OCI-M2 (cell line): ENCODE data around the gene KCNQ1.

Experiments used
- DNase-seq: peaks from one replicate; lab custom pipeline; 2025; ENCODE audit not compliant: unreplicated experiment; lab: John Stamatoyannopoulos, UW

The KCNQ1 gene

DNA sequence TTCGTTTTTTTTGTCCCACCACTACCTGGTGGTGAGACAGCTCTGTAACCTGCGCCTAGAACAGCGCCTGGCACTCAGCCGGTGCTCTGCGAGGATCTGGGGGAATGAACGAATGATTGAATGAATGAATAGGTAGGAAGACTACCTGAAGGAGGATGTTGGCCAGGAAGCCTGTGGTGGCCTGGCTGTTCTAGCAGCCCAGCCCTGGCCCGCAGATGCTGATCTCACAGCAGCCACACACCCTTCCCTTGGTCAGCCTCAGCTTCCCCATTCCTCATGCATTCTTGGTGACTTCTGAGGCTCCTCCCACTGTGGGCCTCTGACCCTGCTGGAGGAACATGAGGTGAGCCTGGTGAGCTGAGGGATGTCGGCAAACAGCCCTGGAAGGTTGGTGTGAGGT is 4.2 kb upstream of the KCNQ1 start:
- DNase-seq = no peak

GRCh38 chr11:2441171-2441570 is 3.6 kb upstream of the KCNQ1 start:
- DNase-seq = no peak

DNA sequence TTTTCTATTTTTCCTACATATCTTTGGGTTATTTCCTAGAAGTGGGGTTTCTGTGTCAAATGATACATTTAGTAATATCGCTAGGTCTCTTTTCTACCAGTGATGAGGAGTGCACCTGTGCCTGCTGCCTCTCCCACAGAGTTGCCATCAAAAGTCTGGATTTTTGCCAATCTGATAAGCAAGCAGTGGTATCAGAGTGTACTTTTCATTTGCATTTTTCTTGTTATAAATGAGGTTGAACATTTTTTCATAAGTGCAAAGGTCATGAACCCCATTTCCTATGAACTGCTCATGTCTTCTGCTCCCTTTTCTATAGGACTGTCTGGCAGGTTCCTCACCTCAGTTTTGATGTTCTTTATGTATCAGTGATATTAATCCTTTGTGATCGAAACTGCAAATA is 2.2 kb upstream of the KCNQ1 start:
- no peak for DNase-seq

DNA sequence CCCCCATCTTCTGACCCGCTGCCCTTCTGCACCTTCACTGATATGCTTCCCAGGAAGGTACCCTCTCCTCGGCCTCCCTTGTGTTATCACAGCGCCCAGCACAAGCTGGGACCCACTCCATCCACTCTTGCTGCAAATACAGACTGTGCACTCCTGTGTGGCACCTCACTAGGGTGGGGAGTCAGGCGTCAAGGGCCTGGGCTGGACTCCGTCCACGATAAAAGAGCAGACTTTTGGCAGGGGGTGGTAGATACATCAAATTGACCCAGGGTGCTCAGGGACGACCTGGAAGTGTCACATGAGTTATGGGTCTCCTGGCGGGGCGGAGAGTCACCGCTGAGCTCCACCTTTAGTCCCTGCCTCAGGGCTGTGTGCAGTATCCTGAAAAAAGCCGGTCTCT is 1.4 kb upstream of the KCNQ1 start:
- DNase-seq = no peak

- no peak for DNase-seq
These were observed 657 bp upstream of the KCNQ1 start, which contains the start of gene TRPM5 for GRCh38 chr11:2443881-2444820. Gene TRPM5 (minus strand): TSS chr11:2444514. CDS start chr11:2423036, 21,478 bp downstream.

DNA sequence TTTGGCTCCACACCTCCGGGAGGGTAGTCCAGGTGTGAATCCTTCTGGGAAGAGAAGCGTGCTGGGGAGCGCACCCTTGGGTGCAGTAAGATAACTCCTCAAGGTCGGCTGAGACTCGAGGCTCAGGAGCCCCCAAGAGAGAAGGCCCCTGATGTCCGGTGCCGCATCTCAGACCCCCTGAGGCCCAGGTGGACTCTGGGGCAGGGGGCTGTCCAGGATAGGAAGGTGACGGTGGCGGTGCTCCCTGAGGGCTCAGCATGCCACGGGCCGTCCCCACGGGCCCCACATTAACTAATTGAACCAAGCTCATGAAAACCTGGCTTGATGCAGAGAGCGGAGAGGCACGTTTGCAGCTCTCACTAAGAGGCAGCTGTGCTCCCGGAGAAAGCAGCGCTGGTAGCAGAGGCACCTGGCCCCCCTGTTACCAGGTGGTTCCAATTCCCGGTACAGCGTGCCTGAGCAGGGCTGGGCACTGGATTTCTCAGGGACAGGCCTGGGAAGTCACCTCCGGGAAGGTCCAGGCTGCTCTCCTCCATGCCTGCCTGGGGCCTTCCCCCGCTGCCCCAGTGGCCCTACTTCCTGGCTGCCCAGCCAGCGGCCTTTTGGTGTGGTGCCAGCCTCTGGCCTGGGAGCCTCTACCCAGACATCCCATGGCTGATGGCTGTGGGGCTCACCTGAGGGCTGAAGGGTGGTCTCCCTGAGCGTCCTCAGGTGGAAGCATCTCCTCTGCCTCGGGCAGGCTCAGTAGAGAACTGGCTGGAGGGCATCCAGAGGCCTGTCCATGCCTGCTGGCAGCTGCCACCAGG is 1.1 kb downstream of the KCNQ1 start:
- no peak for DNase-seq

DNA sequence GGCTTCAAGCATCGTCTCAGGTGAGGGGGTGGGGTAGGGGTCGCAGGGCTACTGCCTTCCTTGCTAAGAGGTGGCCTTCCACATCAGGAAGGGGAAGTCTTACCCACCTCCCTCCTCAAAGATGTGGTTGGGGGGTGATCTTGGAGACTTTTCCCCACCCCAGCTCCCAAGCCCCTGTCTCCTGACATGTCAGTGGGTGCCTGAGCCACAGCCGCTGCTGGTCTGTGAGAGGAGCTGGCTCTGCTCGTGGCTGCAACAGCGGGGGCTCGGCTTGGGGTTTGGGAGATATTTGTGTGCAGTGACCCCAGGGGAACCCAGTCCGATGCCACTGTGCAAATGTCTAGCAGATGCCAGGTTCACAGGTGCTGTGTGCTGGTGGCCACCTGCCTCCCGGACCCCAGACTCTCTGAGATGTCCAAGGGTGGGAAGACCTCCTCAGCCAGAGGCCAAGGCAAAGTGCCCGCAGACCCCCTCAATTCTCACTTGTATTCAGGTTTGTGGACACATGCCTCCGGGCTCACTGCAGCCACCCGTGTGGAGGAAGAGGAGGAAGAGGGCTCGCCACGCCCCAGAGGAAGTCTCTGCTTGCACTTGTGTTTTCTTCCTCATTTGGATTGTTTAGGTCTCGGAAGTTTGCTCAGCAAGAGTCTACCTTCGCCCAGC is 1.9 kb downstream of the KCNQ1 start:
- no peak for DNase-seq

DNA sequence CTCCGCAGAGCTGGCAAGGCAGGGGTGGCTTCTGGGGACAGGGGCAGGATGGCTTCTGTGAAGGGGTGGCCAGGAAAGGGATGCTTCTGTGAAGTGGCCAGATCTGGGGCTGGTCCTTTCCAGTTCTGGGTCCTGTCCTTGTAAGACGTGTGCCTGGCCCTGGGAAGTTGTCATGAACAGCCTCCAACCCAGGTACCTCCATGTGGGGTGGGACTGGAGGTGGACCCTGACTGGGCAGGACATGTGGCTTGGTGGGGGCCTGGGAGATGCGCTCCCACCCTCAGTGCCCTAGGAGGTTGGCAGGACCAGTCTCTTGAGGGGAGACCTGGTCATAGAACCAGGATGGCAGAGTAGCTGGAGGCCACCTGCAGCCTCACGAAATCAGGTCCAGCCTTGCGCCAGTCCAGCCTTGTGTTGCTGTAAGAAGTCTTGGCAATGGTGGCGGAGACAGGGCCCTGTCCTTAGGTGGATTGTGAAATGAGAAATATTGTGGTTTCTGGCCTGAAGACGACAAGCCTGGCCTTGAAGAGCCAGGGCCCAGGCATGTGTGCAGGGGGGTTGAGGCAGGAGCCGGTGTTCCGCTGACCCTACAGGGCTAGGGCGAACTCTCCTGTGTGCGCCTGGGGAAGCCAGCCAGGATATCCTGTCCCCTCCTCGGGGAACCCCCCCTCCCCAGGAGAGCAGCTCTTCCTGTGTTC is 2.6 kb downstream of the KCNQ1 start:
- DNase-seq = no peak

DNA sequence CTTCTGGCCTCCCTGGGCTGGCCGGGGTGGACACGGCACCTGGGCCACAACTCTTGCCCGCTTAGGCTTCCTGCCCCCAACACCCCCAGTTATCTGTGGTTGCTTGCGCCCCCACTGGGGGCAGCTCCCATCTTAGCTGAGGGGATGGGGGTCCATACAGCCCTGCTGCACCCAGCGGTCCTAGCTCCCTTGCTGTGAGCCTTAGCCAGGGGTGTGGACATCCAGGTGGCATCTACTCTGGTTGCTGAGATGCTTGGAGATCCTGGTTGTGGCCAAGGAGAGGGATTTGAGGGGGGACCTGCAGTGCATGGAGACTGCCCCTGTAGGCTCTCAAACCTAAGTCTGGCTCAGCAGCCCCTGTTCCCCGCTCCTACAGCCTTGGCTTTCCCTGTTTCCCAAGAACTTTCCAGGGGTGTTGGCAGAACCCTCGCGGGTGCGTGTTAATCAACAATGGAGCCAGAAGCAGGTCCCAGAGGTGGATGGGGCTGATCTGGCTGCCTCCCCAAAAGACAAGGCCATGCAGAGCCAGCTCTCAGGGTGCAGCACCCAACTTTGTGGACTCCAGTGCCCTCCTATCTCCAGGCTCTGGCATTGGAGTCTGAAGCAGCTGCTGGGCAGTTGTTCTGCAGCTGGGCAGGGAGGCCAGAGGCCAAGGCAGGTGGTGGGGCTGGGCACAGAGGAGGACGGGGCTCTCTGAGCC is 3.3 kb downstream of the KCNQ1 start:
- DNase-seq = no peak

DNA sequence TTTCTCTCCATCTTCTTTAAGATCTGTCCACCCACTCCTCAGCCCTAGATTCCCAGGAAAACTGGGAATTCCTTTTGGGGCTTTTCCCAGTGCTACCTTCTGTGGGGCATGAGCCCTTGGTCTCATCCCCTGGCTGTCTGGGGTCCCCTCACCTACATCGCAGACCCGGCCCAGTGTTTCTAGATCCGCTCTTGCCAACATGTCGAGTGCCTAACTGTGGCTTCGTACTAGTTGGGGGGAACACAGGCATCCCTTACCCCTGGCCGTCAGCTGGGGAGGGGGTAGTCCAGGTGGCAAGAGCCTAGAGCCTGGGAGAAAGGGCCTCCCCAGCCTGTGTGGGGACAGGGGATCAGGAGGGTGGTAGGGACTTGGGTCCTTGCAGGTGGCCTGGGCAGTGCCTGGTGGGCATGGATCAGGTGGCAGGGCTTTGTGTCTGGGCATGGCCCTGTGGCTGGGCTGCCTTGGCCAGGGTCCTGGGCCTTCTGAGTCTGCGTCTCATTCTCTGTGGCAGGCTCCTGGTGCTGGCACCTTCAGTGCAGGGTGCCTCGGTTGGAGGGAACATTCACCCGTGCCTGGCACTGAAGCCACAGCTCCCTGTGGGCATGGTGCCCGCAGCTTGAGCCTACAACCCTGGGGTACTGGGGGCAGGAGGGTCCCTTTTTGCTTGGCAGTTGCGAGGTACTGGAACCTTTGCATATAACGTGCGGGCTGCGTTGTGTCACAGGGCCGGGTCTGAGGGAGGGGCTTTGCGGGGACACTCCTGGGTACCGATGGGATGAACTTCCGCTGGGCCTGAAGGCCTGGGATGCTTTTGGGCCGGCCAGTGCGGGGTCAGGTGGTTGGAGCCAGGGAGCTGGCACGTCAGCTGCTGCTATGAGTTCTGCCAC is 4.1 kb downstream of the KCNQ1 start:
- DNase-seq = no peak

DNA sequence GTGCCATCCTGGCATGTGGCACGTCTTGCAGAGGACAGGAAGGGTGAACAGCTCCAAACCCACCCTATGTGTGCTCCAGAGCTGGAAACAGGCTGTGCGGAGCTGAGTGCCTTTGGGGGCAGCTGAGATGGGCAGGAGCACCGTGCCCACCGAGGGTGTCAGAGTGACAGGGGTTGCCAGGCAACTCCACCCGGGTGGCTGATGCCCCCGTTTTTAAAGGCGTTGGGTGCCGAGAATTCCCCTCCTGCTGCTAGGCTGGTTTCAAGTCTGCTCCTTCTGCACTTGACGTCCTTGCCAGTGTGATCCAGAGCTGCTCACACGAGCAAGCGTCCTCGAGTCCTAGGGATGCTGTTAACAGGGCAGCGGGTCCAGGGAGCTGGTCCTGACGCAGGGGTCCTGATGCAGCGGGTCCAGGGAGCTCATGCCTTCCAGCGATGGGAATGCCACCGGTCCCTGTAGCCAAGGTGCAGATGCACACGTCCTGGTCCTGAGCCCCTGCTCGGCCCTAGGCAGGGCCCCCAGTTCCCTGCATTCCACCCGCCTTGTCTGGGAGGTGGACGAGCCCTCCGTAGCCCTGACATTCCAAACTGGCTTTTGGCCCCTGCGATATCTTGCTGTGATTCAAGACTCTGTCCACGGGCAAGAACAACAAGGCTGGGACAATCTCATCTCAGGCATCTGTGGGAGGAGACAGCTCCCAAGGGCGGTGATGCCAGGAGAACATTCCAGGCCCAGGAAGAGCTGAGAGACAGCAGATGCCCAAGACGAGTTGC is 4.9 kb downstream of the KCNQ1 start:
- no peak for DNase-seq

- no peak for DNase-seq
These were observed 5.7 kb downstream of the KCNQ1 start for GRCh38 chr11:2450321-2451041.

- DNase-seq = no peak
These were observed 6.5 kb downstream of the KCNQ1 start for GRCh38 chr11:2451336-2451735.

DNA sequence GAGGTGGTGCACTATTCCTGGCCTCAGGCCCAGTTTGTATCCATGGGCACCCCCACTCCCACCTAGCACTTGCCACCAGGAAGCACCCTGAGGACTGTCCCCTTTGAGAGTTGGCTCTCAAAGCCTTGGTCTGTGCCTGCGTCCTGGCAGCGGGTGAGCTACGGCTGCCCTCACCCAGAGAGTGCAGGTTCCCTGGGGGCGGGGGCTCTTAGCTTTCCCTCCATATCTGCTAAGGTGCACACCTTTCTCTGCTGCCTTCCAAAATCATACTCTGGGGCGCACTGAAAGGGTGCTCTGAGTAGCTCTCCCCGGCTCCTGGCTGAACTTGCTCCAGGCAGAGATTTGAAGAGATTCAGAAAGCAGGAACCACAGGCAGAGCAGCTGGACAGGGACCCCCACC is 7.1 kb downstream of the KCNQ1 start:
- DNase-seq = no peak

DNA sequence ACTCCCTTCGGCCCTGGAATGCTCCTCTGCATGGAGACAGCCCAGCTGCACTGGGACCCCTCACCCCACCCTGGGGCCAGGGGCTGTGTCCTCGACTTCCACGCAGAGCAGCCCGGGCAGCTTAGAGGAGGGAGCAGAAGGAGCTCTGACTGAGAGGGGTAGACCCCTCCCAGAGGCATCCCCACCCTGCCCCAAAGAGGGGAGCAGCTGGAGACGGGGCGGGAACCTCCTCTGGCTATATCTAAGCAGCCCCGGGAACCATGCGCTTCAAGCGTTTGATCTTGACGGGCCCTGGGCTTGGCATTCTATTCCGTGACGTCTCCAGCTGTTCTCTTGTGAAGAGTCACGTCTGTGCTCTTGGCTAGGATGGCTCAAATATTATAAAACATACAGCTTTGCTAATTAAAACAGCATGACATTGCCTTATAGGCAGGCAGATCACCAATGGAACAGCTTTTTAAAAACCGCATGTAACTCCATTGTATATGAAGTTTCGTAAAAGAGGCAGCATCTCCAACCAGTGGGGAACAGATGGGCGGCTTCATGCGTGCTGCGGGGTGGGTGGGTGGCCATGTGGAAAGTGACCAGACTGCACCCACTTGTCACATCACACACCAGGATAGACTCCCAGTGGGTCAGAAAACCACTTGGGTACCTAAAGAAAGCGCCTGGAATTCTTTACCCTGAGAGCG is 7.7 kb downstream of the KCNQ1 start:
- DNase-seq = no peak

DNA sequence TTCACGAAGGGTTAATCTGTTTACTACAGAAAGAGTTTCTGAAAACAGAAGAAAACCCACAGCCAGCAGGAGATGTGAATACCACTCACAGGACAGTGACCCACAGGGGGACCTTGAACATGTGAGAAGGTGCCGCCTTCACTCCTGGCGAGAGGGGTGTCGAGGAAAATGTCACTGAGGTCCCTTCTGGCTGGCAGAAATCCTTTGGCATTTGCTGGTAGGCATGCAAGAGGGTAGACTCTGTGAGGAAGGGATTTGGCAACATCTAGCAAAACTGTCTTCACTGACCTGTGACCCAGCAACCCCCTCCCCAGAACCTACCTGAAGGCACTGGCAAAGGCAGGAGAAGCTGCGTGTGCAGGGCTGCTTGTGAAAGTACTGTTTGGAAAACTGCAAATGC is 8.6 kb downstream of the KCNQ1 start:
- no peak for DNase-seq

- no peak for DNase-seq
These were observed 13.5 kb downstream of the KCNQ1 start for GRCh38 chr11:2458321-2458720.
